ENCODE measurements around the gene GLI2.

Gene GLI2

GRCh38 chr2:120692691-120693090 is 43.0 kb upstream of the GLI2 start:
- H3K27me3 ChIP-seq (ENCODE audit: insufficient read depth, low read length, poor library complexity, severe bottlenecking), result no peaks in the 10 kb centered on the region
- H3F3A ChIP-seq (ENCODE audit: low read depth), result no peaks in the 10 kb centered on the region
- no peaks in the 10 kb centered on the region for H3K4me1 ChIP-seq (ENCODE audit: insufficient read depth, low read length, poor library complexity, severe bottlenecking)
- H2AFZ ChIP-seq (ENCODE audit: low read length), result no peak overlapping the region
- no peaks in the 10 kb centered on the region for H4K20me1 ChIP-seq (ENCODE audit: insufficient read depth, low read length, poor library complexity, severe bottlenecking)
- H3K4me2 ChIP-seq (ENCODE audit: low read depth, low read length, poor library complexity, severe bottlenecking), result no peak overlapping the region
- no peaks in the 10 kb centered on the region for H3K36me3 ChIP-seq (ENCODE audit: insufficient read depth, low read length)
- no peaks in the 10 kb centered on the region for H3K9me2 ChIP-seq (replicated peaks; ENCODE audit: low read depth, low read length)
- no peak overlapping the region for H3K9ac ChIP-seq (ENCODE audit: low read depth, low read length, poor library complexity, severe bottlenecking)
- TF ChIP-seq EZH2phosphoT487 (IDR thresholded peaks at IDR 0.05; ENCODE audit: borderline replicate concordance), result no peak
- TF ChIP-seq, protein P1, sequence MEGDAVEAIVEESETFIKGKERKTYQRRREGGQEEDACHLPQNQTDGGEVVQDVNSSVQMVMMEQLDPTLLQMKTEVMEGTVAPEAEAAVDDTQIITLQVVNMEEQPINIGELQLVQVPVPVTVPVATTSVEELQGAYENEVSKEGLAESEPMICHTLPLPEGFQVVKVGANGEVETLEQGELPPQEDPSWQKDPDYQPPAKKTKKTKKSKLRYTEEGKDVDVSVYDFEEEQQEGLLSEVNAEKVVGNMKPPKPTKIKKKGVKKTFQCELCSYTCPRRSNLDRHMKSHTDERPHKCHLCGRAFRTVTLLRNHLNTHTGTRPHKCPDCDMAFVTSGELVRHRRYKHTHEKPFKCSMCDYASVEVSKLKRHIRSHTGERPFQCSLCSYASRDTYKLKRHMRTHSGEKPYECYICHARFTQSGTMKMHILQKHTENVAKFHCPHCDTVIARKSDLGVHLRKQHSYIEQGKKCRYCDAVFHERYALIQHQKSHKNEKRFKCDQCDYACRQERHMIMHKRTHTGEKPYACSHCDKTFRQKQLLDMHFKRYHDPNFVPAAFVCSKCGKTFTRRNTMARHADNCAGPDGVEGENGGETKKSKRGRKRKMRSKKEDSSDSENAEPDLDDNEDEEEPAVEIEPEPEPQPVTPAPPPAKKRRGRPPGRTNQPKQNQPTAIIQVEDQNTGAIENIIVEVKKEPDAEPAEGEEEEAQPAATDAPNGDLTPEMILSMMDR (conservative IDR thresholded peaks at IDR 0.05; ENCODE audit: low read length), result no peak
- H3K79me2 ChIP-seq (ENCODE audit: insufficient read depth, low read length), result no peaks in the 10 kb centered on the region
- H3K9me3 ChIP-seq (ENCODE audit: insufficient read depth, low read depth, low read length), result no peaks in the 10 kb centered on the region
- no peak overlapping the region for H3K4me3 ChIP-seq (ENCODE audit: low read length, poor library complexity, severe bottlenecking)

- Histone ChIP-seq H3K4me2 (ENCODE audit: low read depth, low read length, poor library complexity, severe bottlenecking) (no peak overlapping the region), H3K9me2 (replicated peaks; ENCODE audit: low read depth, low read length) (no peaks in the 10 kb centered on the region), H2AFZ (ENCODE audit: low read length) (no peak overlapping the region), H3K4me3 (ENCODE audit: low read length, poor library complexity, severe bottlenecking) (no peak overlapping the region), H4K20me1 (ENCODE audit: insufficient read depth, low read length, poor library complexity, severe bottlenecking) (no peaks in the 10 kb centered on the region), H3F3A (ENCODE audit: low read depth) (no peaks in the 10 kb centered on the region), H3K79me2 (ENCODE audit: insufficient read depth, low read length) (no peaks in the 10 kb centered on the region), H3K27me3 (ENCODE audit: insufficient read depth, low read length, poor library complexity, severe bottlenecking) (no peaks in the 10 kb centered on the region), H3K9ac (ENCODE audit: low read depth, low read length, poor library complexity, severe bottlenecking) (no peak overlapping the region), H3K4me1 (ENCODE audit: insufficient read depth, low read length, poor library complexity, severe bottlenecking) (no peaks in the 10 kb centered on the region), H3K36me3 (ENCODE audit: insufficient read depth, low read length) (no peaks in the 10 kb centered on the region), H3K9me3 (ENCODE audit: insufficient read depth, low read depth, low read length) (no peaks in the 10 kb centered on the region)
- TF ChIP-seq, protein P1 (conservative IDR thresholded peaks at IDR 0.05; ENCODE audit: low read length), result no peak
- no peak for TF ChIP-seq EZH2phosphoT487 (IDR thresholded peaks at IDR 0.05; ENCODE audit: borderline replicate concordance)
These were observed 42.5 kb upstream of the GLI2 start for GRCh38 chr2:120693121-120693520.

GRCh38 chr2:120694034-120694433 is 41.6 kb upstream of the GLI2 start:
- H3F3A ChIP-seq (ENCODE audit: low read depth), result no peaks in the 10 kb centered on the region
- no peak overlapping the region for H3K9ac ChIP-seq (ENCODE audit: low read depth, low read length, poor library complexity, severe bottlenecking)
- H3K36me3 ChIP-seq (ENCODE audit: insufficient read depth, low read length), result no peaks in the 10 kb centered on the region
- TF ChIP-seq, protein P1 (conservative IDR thresholded peaks at IDR 0.05; ENCODE audit: low read length), result no peak
- TF ChIP-seq EZH2phosphoT487 (IDR thresholded peaks at IDR 0.05; ENCODE audit: borderline replicate concordance), result no peak
- no peak overlapping the region for H3K4me3 ChIP-seq (ENCODE audit: low read length, poor library complexity, severe bottlenecking)
- no peaks in the 10 kb centered on the region for H3K27me3 ChIP-seq (ENCODE audit: insufficient read depth, low read length, poor library complexity, severe bottlenecking)
- H2AFZ ChIP-seq (ENCODE audit: low read length), result no peak overlapping the region
- H3K4me1 ChIP-seq (ENCODE audit: insufficient read depth, low read length, poor library complexity, severe bottlenecking), result no peaks in the 10 kb centered on the region
- H4K20me1 ChIP-seq (ENCODE audit: insufficient read depth, low read length, poor library complexity, severe bottlenecking), result no peaks in the 10 kb centered on the region
- H3K4me2 ChIP-seq (ENCODE audit: low read depth, low read length, poor library complexity, severe bottlenecking), result no peak overlapping the region
- H3K9me2 ChIP-seq (replicated peaks; ENCODE audit: low read depth, low read length), result no peaks in the 10 kb centered on the region
- H3K9me3 ChIP-seq (ENCODE audit: insufficient read depth, low read depth, low read length), result no peaks in the 10 kb centered on the region
- no peaks in the 10 kb centered on the region for H3K79me2 ChIP-seq (ENCODE audit: insufficient read depth, low read length)

Data from Loucy (cell line).